HG03103 (cell line): ENCODE measurements around the gene IRF9.

Experiments
- ATAC-seq: cut with Tn5 transposase; IDR thresholded peaks from one replicate; pipeline ENCODE4 v1.9.1; 2021; ENCODE audit warnings: low read depth; ENCODE audit not compliant: unreplicated experiment

Gene IRF9, protein sequence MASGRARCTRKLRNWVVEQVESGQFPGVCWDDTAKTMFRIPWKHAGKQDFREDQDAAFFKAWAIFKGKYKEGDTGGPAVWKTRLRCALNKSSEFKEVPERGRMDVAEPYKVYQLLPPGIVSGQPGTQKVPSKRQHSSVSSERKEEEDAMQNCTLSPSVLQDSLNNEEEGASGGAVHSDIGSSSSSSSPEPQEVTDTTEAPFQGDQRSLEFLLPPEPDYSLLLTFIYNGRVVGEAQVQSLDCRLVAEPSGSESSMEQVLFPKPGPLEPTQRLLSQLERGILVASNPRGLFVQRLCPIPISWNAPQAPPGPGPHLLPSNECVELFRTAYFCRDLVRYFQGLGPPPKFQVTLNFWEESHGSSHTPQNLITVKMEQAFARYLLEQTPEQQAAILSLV

DNA sequence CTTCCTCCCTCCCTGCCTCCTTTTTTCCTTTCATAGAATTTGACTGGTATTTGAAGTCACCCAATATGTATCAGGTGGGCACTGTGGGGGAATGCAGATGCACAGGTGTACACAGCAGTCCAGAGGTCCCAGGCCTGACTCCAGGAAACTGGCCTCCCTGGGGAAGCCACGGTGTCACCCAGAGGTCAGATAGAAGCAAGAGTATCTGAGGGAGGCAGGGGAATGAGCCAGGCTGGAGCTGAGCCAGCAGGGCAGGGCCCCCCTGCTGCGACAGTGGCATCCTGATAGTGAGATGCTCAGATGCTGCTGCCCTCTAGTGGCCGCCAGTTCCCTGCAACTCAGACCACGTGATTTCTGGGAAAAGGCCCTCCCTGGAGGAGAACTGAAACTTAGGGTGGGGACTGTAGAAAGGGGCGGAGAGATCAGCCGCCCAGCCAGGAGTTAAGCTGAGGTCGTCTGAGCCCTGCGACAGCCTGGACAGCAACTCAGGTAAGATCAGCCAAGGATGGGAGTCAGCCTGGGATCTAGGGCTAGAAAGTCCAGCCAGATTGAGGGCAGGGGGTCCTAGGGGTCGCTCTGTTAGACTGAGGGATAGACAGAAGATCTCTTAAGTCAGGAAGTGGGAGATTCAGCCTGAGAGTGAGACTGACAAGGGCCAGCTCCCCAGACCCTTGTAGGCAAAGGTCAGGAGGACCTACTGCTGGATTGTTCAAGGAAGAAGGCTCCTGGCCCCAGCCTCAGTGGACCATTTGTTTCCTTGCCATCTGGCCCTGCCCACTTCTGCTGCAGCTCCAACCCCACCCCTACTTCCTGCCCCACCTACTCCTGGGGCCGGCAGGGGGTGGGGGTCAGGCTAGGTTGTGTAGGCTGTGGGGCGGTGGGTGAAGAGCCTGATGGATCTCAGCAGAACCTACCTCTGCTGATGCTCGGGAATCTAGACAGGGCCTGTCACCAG, at the start of gene IRF9:
Gene IRF9 (plus strand): TSS at position 416 of the 955 bp plus-strand sequence. CDS start 880 bp downstream, outside the sequence.
- ATAC-seq: peak; percentile 71

DNA sequence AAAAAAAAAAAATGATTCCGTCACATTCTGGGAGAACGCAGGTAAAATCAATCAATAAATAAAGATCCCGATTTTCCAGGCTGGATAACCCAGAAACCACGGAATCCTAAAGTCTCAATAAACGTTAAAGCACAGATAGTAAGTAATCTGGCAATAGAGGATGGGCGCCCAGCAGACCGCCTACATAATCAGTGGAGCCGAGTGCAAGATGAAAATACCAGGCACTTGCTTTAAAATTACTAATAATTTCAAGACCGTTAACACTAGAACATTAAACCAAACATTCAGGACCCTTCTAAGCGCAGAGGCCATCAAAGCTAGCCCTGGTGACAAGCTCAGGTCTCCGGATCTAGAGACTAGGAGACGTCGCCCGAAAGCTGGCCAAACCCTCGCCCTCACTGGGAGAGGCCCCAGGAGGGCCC, 47.7 kb upstream of the IRF9 start:
- ATAC-seq: no peak

DNA sequence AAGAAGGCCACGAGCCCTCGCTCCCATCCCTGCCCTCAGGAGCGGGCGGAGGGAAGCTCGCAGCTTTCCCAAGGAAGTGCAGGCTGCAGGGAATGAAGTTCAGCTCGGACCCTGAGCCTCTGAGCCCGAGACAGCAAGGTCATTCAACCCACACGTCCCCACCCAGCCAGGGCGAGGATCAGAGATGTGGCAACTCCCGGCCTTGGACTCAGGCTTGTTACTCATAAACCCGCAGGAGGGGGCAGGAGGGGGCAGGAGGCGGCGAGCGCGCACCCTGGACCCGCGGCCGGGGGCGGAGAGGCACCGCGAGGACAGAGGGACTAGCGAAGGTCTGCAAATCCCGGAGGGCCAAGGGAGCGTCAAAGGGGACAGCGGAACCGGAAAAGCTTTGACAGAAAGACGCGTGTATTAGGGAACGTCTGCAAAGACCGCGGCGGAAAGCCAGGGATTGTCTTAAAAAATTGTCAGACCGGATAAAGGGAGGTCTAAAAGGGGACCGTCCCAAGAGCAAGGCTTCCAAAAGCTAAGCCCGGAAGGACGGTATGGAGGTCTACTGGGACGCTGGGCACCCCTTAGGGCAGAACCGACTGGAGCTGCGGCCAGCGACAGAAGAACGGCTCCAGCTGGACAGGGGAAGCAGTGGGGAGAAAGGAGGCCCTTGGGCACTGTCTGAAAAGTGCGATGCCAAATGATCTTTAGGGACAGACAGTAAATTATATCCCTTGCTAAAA, 47.1 kb upstream of the IRF9 start:
- peak; percentile 22 for ATAC-seq

DNA sequence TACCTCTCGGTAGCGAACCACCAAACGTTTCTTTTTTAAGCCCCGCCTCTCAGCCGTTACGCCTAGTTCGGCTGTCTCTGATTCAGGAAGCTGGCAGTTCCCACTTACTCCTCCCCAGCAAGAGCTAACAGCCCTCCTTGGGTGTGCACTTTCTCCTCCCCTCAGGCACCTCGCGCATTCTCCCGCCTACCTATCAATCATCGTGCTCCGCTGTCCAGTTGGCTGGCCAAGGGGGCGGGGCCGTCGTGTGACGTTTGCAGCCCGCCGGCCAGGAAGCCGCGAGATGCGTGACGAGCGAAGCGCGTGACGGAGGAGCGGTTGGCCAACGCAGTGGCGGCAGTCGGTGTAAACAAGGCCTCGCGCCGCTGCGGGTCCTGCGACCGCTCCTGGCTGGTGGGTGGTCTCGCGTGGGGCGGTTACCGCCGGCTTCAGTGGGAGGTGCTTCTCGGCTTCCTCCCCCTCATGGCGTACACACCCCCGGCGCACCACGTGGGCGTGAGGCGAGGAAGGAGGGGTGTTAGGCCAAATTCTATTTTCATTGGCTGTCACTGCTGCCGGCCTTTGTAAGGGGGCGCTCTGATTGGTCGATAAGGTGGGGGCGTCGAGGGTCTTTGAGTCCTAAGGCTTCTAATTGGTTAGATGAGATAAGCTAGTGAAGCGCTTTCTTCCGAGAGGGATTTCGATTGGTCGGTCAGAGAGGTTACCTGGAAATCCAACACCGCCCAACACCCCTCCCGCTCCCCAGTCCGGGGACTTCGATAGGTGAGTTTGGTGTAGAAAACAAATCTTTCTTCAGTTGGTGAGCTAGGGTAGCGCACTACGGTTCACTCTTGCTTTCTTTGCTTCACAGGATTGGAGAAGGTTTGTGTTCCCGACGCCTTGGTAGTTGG, 46.3 kb upstream of the IRF9 start, which contains the start of the genes DCAF11 and NRL:
Gene DCAF11 (plus strand): TSS at position 246 of the 890 bp plus-strand sequence. CDS start 818 bp downstream, outside the sequence.
Gene NRL (minus strand): TSS at position 418 of the 890 bp plus-strand sequence. CDS start 32,101 bp downstream, outside the sequence.
- ATAC-seq: peak; percentile 72

DNA sequence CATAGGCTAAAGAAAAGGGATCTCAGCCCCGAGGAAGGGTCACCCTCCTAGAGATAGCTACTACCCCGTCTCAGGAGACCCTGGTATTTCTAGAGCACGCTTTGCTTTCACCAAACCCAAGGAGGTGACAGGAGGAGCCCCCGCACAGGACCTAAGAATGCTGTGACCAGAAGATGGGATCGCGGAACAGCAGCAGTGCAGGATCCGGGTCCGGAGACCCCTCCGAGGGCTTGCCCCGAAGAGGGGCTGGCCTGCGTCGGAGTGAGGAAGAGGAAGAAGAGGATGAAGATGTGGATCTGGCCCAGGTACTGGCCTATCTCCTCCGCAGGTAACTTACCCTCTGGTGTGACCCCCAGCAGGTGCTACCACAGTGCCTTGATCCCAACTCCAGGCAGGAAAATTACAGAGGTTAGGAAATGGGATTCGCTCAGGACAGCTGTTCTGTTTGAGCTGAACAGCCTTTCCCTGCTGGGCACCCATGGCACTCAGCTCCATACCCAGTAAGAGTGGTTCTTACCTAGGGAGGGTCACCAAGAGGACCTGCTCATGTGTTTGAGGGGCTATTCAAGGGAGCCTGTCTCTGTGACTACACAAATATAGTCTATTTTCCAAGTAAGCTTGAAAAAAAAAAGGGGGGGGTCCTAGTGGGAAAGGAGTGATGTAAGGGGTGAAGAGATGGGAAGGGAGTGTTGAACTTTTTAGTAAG, 45.5 kb upstream of the IRF9 start:
- no peak for ATAC-seq

DNA sequence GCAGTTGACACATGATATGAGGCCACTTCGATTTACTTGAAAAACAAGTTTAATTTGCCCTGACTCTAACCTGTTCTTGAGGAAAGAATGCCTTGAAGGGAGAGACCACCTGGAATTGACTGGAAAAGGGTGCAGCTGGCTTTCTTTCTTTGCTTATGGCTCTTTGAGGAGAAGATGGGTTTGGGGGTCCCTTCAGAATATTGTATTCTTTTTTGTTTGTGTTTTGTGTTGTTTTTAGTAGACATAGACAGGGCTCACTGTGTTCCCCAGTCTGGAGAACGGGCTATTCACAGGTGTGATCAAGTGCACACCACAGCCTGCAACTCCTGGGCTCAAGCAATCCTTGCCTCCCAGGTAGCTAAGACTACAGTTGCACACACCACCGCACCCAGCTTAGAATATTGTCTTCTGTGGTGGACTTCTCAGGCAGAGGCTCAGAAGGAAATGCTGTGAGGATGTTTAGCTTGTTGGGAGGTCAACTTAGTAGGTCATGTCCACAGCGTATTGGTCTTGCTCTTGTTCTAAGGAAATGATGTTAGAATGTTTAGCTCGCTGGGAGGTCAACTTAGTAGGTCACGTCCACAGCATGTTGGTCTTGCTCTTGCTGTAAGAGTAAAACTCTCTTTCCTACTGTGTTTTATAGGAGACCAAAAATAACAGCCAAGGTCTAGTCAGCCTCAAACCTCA, 44.8 kb upstream of the IRF9 start:
- ATAC-seq: no peak

DNA sequence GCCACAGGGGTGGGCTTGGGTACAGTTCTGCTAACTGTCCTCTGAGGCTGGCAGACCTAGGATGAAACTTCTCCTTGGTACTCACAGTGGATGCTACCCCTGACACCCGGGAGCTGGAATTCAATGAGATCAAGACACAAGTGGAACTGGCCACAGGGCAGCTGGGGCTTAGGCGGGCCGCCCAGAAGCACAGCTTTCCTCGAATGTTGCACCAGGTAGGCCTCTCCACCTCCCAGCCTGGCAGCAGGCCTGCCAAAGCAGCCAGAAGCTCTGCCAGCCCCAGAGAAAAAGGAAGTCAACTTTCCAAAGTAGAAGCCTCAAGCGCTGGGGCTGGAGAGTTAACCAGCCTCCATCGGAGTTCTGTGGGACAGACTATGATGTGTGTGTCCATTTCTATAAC, 43.9 kb upstream of the IRF9 start:
- no peak for ATAC-seq

DNA sequence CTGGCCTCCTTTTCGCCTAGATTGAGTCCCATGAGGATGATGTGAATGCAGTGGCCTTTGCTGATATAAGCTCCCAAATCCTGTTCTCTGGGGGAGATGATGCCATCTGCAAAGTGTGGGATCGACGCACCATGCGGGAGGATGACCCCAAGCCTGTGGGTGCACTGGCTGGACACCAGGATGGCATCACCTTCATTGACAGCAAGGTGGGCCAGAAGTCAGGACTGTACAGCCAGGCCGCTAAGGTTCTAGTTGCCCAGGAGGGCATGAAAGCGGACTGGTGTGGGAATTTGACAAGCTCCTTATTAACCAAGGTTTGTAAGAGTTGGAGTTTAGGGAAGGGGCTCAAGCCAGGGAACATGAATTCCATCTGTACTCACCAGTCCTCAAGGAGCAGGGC, 41.4 kb upstream of the IRF9 start:
- ATAC-seq: no peak

DNA sequence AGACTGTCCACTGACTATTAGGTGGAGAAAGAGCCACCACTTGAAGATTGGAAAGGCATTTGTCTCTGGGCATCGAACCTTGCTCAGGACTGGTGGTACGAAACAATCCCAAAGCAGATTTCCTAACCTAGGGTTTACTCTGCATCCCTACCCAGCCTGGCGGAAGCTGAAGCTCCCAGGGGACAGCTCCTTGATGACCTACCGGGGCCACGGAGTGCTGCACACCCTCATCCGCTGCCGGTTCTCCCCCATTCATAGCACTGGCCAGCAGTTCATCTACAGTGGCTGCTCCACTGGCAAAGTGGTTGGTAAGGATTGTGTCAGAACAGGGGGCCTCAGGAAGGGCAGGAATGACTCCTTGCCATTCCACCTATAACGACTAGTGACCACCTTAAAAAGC, 39.9 kb upstream of the IRF9 start:
- ATAC-seq: no peak

DNA sequence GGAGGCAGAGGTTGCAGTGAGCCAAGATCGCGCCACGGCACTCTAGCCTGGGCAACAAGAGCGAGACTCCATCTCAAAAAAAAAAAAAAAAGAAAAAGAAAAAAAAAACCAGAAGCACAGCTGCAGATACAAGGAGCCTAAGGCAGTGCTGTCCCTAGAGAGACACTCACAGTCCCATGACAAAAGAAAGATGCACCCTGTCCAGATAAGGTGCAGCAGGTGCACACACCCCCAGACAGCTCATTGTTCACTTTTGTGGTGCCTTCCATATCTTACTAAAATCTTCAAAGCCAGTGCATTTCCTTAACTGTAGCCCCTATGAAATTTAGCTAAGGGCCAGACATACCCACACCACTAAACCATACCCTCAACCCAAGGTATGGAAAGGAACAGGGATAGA, 38.6 kb upstream of the IRF9 start:
- ATAC-seq: no peak

DNA sequence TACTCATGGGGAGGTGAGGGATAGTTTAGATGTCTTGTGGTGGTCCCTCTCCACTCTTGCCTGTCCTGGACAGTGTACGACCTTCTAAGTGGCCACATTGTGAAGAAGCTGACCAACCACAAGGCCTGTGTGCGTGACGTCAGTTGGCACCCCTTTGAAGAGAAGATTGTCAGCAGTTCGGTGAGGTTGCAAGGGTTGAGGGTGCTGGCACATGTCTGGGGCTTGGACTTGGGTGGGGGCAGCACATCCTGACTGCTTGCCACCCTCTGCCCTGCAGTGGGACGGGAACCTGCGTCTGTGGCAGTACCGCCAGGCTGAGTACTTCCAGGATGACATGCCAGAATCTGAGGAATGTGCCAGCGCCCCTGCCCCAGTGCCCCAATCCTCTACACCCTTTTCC, 38.2 kb upstream of the IRF9 start:
- ATAC-seq: no peak

DNA sequence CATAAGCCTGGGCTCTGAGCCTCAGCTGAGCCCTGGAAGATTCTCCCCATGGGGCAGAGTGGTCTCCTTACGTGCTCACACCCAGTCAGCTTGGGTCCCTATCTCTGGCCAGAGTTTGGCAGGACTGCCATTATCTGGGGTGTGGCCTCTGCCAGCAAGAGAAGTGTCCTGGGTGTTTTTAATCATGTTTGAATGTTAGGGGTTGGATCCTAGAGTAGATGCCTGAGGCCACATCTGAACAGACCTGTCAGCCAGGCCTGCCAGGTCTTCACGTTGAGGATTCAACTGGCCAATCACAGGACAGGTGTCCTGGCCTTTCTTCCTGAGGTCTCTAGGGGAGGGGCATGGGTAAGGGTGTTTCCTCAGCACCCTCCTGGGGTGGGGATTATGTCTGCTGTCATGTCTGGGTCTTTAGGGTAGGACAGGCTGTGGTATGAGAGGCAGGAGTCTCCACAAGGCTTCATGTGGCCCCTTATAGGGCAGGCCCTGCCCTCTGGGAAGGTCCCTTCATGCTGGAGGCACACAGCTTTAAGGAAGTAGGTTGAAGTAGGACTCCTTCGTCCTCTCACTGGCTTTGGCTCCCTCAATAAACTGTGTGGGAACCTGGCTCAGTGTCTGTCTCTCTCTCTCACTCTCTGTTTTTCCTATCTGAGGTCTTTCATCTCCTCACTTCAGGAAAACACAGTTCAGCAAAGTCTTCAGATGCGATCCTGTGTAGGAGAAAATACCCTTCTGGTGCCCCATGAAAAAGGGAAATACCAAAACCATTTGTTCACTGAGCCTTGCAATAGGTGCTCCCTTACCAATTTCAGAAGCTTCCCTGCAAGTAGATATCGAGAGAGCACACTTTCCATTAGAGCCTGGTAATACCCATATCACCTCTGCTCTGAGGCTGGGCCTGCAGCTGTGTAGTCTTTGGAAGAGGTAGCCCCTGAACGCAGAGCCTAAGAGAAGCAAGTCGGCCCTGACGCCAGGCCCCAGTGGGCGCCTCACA, 37.3 kb upstream of the IRF9 start:
- ATAC-seq: no peak

DNA sequence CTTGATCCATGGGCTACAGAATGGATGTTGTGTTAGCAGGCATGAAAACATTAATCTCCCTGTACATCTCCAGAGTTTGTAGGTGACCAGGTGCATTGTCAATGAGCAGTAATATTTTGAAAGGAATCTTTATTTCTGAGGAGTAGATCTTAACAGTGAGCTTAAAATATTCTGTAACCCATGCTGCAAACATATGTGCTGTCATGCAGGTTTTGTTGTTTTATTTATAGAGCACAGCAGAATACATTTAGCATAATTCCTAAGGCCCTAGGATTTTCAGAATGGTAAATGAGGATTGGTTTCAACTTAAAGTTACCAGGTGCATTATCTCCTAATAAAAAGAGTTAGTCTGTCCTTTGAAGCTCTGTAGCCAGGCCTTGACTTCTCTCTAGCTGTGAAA, 34.1 kb upstream of the IRF9 start:
- ATAC-seq: no peak

DNA sequence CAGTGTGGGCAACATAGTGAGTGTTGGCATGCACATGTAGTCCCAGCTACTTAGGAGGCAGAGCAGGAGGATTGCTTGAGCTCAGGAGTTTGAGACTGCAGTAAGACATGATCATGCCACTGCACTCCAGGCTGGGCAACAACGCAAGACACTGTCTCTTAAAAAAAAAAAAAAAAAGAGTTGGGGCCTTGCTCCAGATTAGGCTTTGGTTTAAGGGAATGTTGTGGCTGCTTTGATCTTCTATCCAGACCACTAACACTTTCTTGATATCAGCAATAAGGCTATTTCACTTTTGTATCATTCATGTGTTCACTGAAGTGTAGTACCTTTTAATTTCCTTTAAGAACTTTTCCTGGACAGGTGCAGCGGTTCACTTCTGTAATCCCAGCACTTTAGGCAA, 33.4 kb upstream of the IRF9 start:
- ATAC-seq: no peak

DNA sequence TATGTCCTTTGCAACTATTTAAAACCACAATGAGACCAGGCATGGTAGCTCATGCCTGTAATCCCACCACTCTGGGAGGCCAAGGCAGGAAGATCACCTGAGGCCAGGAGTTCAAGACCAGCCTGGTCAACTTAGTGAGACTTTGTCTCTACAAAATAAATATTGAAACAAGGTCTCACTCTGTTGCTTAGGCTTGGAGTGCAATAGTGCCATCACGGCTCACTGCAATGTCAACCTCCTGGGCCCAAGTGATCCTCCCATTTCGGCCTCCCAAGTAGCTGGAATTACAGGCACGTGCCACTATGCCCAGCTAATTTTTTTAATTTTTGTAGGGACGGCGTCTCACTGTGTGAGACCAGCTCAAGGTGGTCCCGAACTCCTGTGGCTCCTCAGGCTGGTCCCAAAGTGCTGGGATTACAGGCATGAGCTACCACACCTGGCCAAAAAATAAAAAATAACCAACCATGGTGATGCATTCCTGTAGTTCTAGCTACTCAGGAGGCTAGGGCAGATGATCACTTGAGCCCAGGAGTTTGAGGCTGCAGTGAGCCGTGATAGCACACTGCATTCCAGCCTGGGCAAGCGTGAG, 31.6 kb upstream of the IRF9 start:
- no peak for ATAC-seq

DNA sequence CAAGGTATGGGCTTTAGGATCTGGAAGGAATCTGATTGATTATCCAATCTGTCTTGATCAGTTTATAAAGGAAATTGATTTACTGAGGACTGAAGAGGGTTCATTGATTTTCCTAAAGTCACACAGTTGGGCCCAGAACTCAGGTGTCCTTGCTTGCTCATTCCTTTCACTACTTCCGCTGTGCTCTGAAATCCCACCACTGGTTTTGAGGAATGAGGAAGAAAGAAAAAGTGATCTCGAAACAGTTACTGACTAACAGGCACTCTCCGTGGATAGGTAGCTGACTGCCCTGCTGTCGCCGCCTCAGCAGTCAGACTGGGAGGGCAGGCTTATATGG, 30.7 kb upstream of the IRF9 start, which contains the start of gene FITM1:
Gene FITM1 (plus strand): TSS at position 280 of the 337 bp plus-strand sequence. CDS start 905 bp downstream, outside the sequence.
- ATAC-seq: no peak
